PFSK-1 (cell line): ENCODE measurements around the gene MOV10.

Source experiments
- POLR2AphosphoS5 ChIP-seq: IDR thresholded peaks from 2 replicates; pipeline ENCODE4 v1.6.1; 2012; ENCODE audit warnings: low read depth, mild to moderate bottlenecking, control low read depth, low read length, moderate library complexity
- REST ChIP-seq, 2 experiments: IDR thresholded peaks; 2 replicates each; pipeline versions ENCODE4 v1.6.1 to v1.8.0; 2011 to 2012; ENCODE audit warnings: low read depth in 2 of 2, low read length in 2 of 2, control low read depth in 1 of 2, inconsistent platforms in 1 of 2, mild to moderate bottlenecking in 1 of 2, moderate library complexity in 1 of 2; ENCODE audit not compliant: insufficient read depth in 1 of 2

DNA sequence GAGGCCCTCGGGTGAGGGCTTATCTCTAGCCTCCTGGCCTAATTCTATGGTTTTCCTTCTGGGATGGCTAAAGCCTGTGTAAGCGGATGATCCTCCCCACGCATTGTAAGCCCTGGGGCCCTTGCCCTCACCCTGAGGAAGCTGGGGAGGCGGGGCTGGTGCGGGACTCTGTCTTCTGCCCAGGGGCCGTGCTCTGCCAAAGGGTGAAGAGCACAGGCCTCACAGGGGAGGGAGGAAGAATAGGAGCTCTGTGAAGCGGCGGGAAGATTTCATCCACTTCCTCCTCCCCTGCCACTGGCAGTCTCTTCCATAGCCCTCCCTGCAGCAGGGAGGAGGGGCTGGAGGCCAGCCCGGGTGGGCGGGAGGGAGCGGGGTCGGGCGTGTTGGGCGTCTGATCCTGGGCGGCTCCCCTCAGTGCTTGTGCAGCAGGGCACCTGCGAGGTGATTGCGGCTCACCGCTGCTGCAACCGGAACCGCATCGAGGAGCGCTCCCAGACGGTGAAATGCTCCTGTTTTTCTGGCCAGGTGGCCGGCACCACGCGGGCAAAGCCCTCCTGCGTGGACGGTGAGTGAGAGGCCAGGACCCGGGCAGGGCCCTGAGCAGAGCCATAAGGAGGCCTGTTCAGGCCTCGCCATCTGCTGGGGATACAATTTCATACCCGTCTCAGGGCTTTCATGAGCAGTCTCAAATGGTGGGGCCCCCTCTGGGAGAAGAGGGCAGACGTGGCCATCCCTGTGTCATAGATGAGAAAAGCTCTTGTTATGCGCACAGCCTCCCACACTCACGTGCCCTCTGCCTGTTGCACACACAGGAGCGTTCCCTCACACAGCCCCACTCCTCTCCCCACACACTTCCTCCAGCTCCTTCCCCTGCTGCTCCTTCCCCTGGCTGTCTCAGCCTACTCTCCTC is 48.4 kb downstream of the MOV10 start:
- no peak for TF ChIP-seq REST (IDR thresholded peaks at IDR 0.05; ENCODE audit: insufficient read depth in 1 of 2, low read depth in 2 of 2, low read length in 2 of 2)
- TF ChIP-seq POLR2AphosphoS5: no peak
